Activated CD4-positive, alpha-beta memory T cell treated with anti-CD3 and anti-CD28 coated beads, Interleukin-2, amount 10 ng/mL, durations not matched to agents 7 days and 5 days (primary cell): ENCODE results near the gene SLC2A10. TPM values are rescaled to one million over a fixed set of nuclear protein-coding genes. Genes with fewer than 3 reads are reported as not detected.
A peak's percentile ranks its signal among the peaks of the same experiment; 100 is the strongest.

ENCODE experiments used
- CTCF ChIA-PET: fragments of 350-600 bp; sonication (Branson Sonifier 250); formaldehyde crosslinking; loops from one replicate; lab custom pipeline; 2021; ENCODE audit warnings: antibody characterized with exemption, inconsistent platforms; lab: Charles Lee
- POLR2A ChIA-PET: fragments of 350-600 bp; sonication (Branson Sonifier 250); formaldehyde crosslinking; loops from one replicate; lab custom pipeline; 2021; ENCODE audit warnings: antibody characterized with exemption; lab: Charles Lee
- DNase-seq: peaks from one replicate; pipeline ENCODE4 v3.0.0-alpha.2; 2020
- H3K27ac Mint-ChIP-seq: one replicate; pipeline ENCODE4 v1.8.0; 2021; ENCODE audit warnings: mild to moderate bottlenecking, mixed read lengths
- H3K27me3 Mint-ChIP-seq: one replicate; pipeline ENCODE4 v1.8.0; 2021; ENCODE audit warnings: mixed read lengths
- H3K36me3 Mint-ChIP-seq: one replicate; pipeline ENCODE4 v1.8.0; 2021; ENCODE audit warnings: low read depth, mixed read lengths
- H3K4me1 Mint-ChIP-seq: one replicate; pipeline ENCODE4 v1.8.0; 2021; ENCODE audit warnings: mixed read lengths
- H3K4me3 Mint-ChIP-seq: one replicate; pipeline ENCODE4 v1.8.0; 2021; ENCODE audit warnings: mild to moderate bottlenecking, mixed read lengths
- H3K9me3 Mint-ChIP-seq: one replicate; pipeline ENCODE4 v1.8.0; 2021; ENCODE audit warnings: mixed read lengths
- total RNA-seq, 2 experiments: library from RNA; stranded (reverse); gene quantifications; one replicate each; pipeline ENCODE4 v1.2.3, GENCODE V29; 2021

The SLC2A10 gene
- total RNA-seq, 2 experiments from 2014 or later: not detected

GRCh38 chr20:46683939-46684750 is 25.3 kb upstream of the SLC2A10 start:
- Mint-ChIP-seq H3K4me1 (peaks cover 48% of the 10 kb centered on the region), H3K27me3 (no peaks in the 10 kb centered on the region), H3K27ac (no peak overlapping the region), H3K36me3 (peaks cover 46% of the 10 kb centered on the region), H3K4me3 (no peak overlapping the region), H3K9me3 (no peaks in the 10 kb centered on the region)
- ChIA-PET CTCF (interaction anchor here (1.4 to 5.8 kb wide), 2 partner anchors 126 to 139 kb away, joined by 4 to 50 read pairs; no protein-coding TSS in a partner anchor), POLR2A (interaction anchor here (1.3 kb wide), 1 partner anchor 139 kb away, joined by 3 read pairs; no protein-coding TSS in a partner anchor)
- DNase-seq: no peak

- H3K36me3 Mint-ChIP-seq: peaks cover 48% of the 10 kb centered on the region
- H3K9me3 Mint-ChIP-seq: no peaks in the 10 kb centered on the region
- CTCF ChIA-PET: interaction anchor here (0.9 to 2.4 kb wide), 10 partner anchors 8 to 170 kb away, joined by 3 to 14 read pairs (median 4); no protein-coding TSS in a partner anchor
- no peaks in the 10 kb centered on the region for H3K27me3 Mint-ChIP-seq
- POLR2A ChIA-PET: interaction anchor here (0.9 to 3.0 kb wide), 9 partner anchors 9 to 324 kb away, joined by 3 to 18 read pairs (median 4); partner anchors contain the start of gene ZNF334
- peak overlapping the region; percentile 91 for H3K4me3 Mint-ChIP-seq
- H3K4me1 Mint-ChIP-seq: peaks cover 51% of the 10 kb centered on the region
- no peak for DNase-seq
- H3K27ac Mint-ChIP-seq: peak overlapping the region; percentile 77
Observed at GRCh38 chr20:46688151-46689081, 21.0 kb upstream of the SLC2A10 start.

DNA sequence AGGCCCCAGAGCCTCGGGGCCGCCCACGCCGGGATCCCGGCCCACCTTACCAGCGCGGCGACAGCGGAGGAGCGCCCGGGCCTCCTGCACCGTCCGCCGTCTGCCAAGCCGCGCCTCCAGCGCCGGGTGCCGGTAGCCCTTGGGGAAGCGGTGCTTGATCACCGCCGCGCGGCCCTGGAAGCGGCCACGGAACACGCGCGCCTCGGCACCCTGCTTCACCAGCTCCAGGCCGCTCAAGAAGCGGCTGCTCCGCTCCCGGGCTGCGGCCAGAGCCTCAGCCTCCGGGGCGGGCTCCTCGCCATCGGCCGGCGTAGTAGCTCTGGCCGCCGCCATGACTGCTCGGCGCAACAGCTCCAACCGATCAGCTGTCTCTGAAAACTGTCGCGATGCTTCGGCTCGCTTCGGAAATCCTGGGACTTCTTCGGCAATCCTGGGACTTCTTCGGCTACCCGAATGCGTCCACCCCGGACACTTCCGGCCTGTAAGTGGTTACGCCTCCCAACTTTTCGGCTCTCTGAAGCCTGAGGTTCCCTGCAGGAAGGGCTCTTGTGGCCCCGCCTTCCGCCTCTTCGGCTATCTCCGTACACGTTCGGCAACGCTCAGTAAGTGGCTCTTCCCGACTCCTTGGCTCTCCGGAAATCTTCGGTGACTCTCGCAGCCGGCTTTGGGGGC is 20.2 kb upstream of the SLC2A10 start, which contains the start of gene TP53RK:
Gene TP53RK (minus strand): TSS at position 363 of the 672 bp plus-strand sequence. CDS start 30 bp downstream, at position 333.
- Mint-ChIP-seq H3K4me3 (peak within 1 kb of the TSS; percentile 91), H3K9me3 (no peaks in the 10 kb centered on the region), H3K27ac (peak within 1 kb of the TSS; percentile 86), H3K36me3 (peaks cover 40% of the 10 kb centered on the region), H3K27me3 (no peaks in the 10 kb centered on the region), H3K4me1 (peaks cover 44% of the 10 kb centered on the region)
- peak; percentile 97 for DNase-seq
- CTCF ChIA-PET: interaction anchor here (0.8 to 2.4 kb wide), 10 partner anchors 9 to 340 kb away, joined by 3 to 14 read pairs (median 4); no protein-coding TSS in a partner anchor
- POLR2A ChIA-PET: interaction anchor here (0.9 to 3.0 kb wide), 10 partner anchors 9 to 324 kb away, joined by 3 to 18 read pairs (median 4); partner anchors contain the start of gene ZNF334

GRCh38 chr20:46689754-46690085 is 19.7 kb upstream of the SLC2A10 start:
- no peak for DNase-seq
- Mint-ChIP-seq H3K4me3 (peak overlapping the region; percentile 91), H3K27ac (peak overlapping the region; percentile 86), H3K4me1 (peaks cover 48% of the 10 kb centered on the region), H3K27me3 (no peaks in the 10 kb centered on the region), H3K36me3 (peaks cover 36% of the 10 kb centered on the region), H3K9me3 (no peaks in the 10 kb centered on the region)
- ChIA-PET POLR2A (interaction anchor here (0.9 to 3.0 kb wide), 9 partner anchors 10 to 325 kb away, joined by 3 to 18 read pairs (median 5); no protein-coding TSS in a partner anchor), CTCF (interaction anchor here (0.6 to 2.4 kb wide), 10 partner anchors 9 to 507 kb away, joined by 3 to 14 read pairs (median 4); no protein-coding TSS in a partner anchor)

- peaks cover 30% of the 10 kb centered on the region for H3K36me3 Mint-ChIP-seq
- peaks cover 44% of the 10 kb centered on the region for H3K4me1 Mint-ChIP-seq
- no peaks in the 10 kb centered on the region for H3K27me3 Mint-ChIP-seq
- H3K27ac Mint-ChIP-seq: no peak overlapping the region
- no peaks in the 10 kb centered on the region for H3K9me3 Mint-ChIP-seq
- peak overlapping the region; percentile 91 for H3K4me3 Mint-ChIP-seq
- DNase-seq: no peak
- POLR2A ChIA-PET: interaction anchor here (0.9 to 3.0 kb wide), 6 partner anchors 11 to 283 kb away, joined by 3 to 18 read pairs (median 6); no protein-coding TSS in a partner anchor
- CTCF ChIA-PET: interaction anchor here (0.5 to 2.3 kb wide), 6 partner anchors 8 to 506 kb away, joined by 3 to 14 read pairs (median 4); no protein-coding TSS in a partner anchor
Observed at GRCh38 chr20:46690219-46691106, 19.0 kb upstream of the SLC2A10 start.

- H3K27me3 Mint-ChIP-seq: peaks cover 1% of the 10 kb centered on the region
- no peak overlapping the region for H3K4me3 Mint-ChIP-seq
- H3K4me1 Mint-ChIP-seq: peaks cover 41% of the 10 kb centered on the region
- no peak overlapping the region for H3K27ac Mint-ChIP-seq
- ChIA-PET POLR2A (interaction anchor here (1.8 kb wide), 1 partner anchor 126 kb away, joined by 7 read pairs; no protein-coding TSS in a partner anchor), CTCF (no interaction called here)
- no peak for DNase-seq
- peaks cover 24% of the 10 kb centered on the region for H3K36me3 Mint-ChIP-seq
- no peaks in the 10 kb centered on the region for H3K9me3 Mint-ChIP-seq
Observed at GRCh38 chr20:46691196-46691595, 18.3 kb upstream of the SLC2A10 start.

DNA sequence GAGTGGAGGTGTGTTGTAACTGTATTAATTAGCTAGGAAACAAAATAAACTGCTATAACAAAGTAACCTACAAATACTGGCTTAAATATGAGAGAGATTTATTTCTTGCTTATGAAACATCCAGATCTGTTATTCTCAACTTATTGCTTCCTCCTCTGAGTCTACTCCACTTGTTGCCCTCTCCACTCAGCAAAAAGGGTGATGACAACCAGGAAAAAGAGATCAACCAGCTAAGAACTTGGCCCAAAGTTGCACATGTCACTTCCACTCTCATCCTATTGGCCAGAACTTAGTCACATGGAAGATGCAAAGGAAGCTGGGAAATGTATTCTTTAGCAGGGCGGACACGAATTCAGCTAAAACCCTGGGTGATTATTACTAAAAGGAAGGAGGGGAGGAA is 15.0 kb upstream of the SLC2A10 start:
- Mint-ChIP-seq H3K9me3 (no peaks in the 10 kb centered on the region), H3K27ac (no peak overlapping the region), H3K4me3 (no peak overlapping the region), H3K4me1 (peaks cover 18% of the 10 kb centered on the region), H3K27me3 (peaks cover 1% of the 10 kb centered on the region), H3K36me3 (peaks cover under 1% of the 10 kb centered on the region)
- ChIA-PET POLR2A (no interaction called here), CTCF (interaction anchor here (1.0 kb wide), 1 partner anchor 15 kb away, joined by 3 read pairs; no protein-coding TSS in a partner anchor)
- DNase-seq: no peak

DNA sequence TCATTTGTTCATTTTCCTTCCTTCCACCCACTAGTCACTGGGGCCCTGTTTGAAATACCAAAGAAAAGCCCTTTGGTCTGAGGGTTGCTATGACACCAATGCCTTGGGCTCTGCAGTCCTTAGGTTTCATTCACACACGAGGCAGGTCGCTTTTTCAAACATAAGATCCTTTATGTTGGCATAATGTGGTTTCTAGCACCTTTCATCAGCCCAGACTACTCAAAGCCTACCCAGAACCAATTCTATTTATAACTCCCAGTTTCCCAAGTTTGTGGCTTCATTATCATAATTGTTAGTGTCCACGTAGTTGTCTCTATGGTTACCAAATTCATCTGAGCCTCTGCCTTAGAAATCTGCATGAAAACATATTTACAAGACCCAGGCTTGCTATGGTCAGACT is 13.6 kb upstream of the SLC2A10 start:
- CTCF ChIA-PET: no interaction called here
- no peak for DNase-seq
- H3K9me3 Mint-ChIP-seq: peaks cover 2% of the 10 kb centered on the region
- H3K27ac Mint-ChIP-seq: no peak overlapping the region
- no peak overlapping the region for H3K4me3 Mint-ChIP-seq
- peaks cover 9% of the 10 kb centered on the region for H3K27me3 Mint-ChIP-seq
- H3K4me1 Mint-ChIP-seq: peaks cover 8% of the 10 kb centered on the region
- POLR2A ChIA-PET: no interaction called here
- H3K36me3 Mint-ChIP-seq: no peaks in the 10 kb centered on the region

- Mint-ChIP-seq H3K27ac (no peak overlapping the region), H3K4me3 (no peak overlapping the region), H3K36me3 (no peaks in the 10 kb centered on the region), H3K4me1 (peaks cover 7% of the 10 kb centered on the region), H3K9me3 (peaks cover 2% of the 10 kb centered on the region), H3K27me3 (peaks cover 10% of the 10 kb centered on the region)
- ChIA-PET CTCF (no interaction called here), POLR2A (no interaction called here)
- DNase-seq: no peak
Observed at GRCh38 chr20:46696791-46697279, 12.6 kb upstream of the SLC2A10 start.

- H3K4me1 Mint-ChIP-seq: peaks cover 7% of the 10 kb centered on the region
- POLR2A ChIA-PET: interaction anchor here (1.0 kb wide), 1 partner anchor 10 kb away, joined by 3 read pairs; no protein-coding TSS in a partner anchor
- H3K4me3 Mint-ChIP-seq: no peak overlapping the region
- peaks cover 2% of the 10 kb centered on the region for H3K9me3 Mint-ChIP-seq
- no peak overlapping the region for H3K27ac Mint-ChIP-seq
- DNase-seq: no peak
- H3K36me3 Mint-ChIP-seq: no peaks in the 10 kb centered on the region
- CTCF ChIA-PET: interaction anchor here (1.3 kb wide), 1 partner anchor 9 kb away, joined by 10 read pairs; the partner anchor contains the start of gene TP53RK
- peaks cover 14% of the 10 kb centered on the region for H3K27me3 Mint-ChIP-seq
Observed at GRCh38 chr20:46698788-46699187, 10.7 kb upstream of the SLC2A10 start.
